HG02798 (cell line): ENCODE data around the gene PIK3CD.
"Not testable (repeated sequence)": the region's sequence is repeated elsewhere in the genome, so short reads cannot be mapped to it uniquely, and the experiment has no call there.

Source experiments
- ATAC-seq: cut with Tn5 transposase; IDR thresholded peaks from one replicate; pipeline ENCODE4 v1.9.1; 2021; ENCODE audit warnings: mild to moderate bottlenecking; ENCODE audit not compliant: unreplicated experiment, poor library complexity

The PIK3CD gene

GRCh38 chr1:9618909-9619679, 32.4 kb upstream of the PIK3CD start:
- ATAC-seq = no peak

GRCh38 chr1:9621032-9621431, 30.5 kb upstream of the PIK3CD start:
- ATAC-seq = no peak

GRCh38 chr1:9624081-9624480, 27.4 kb upstream of the PIK3CD start:
- ATAC-seq = no peak

DNA sequence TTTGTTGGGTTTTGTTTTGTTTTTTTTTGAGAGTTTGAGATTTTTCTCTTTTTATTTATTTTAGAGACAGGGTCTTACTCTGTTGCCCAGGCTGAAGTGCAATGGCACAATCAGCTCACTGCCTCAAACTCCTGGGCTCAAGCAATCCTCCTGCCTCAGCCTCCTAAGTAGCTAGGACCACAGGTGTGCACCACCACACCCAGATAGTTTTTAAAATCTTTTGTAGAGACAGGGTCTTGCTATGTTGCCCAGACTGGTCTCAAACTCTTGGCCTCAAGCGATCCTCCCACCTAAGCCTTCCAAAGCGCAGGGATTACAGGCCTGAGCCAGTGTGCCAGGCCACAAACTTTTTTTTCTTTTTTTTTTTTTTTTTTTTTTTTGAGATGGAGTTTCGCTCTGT, 26.5 kb upstream of the PIK3CD start:
- ATAC-seq = not testable (repeated sequence)

GRCh38 chr1:9626201-9626608, 25.3 kb upstream of the PIK3CD start:
- peak; percentile 55 for ATAC-seq

DNA sequence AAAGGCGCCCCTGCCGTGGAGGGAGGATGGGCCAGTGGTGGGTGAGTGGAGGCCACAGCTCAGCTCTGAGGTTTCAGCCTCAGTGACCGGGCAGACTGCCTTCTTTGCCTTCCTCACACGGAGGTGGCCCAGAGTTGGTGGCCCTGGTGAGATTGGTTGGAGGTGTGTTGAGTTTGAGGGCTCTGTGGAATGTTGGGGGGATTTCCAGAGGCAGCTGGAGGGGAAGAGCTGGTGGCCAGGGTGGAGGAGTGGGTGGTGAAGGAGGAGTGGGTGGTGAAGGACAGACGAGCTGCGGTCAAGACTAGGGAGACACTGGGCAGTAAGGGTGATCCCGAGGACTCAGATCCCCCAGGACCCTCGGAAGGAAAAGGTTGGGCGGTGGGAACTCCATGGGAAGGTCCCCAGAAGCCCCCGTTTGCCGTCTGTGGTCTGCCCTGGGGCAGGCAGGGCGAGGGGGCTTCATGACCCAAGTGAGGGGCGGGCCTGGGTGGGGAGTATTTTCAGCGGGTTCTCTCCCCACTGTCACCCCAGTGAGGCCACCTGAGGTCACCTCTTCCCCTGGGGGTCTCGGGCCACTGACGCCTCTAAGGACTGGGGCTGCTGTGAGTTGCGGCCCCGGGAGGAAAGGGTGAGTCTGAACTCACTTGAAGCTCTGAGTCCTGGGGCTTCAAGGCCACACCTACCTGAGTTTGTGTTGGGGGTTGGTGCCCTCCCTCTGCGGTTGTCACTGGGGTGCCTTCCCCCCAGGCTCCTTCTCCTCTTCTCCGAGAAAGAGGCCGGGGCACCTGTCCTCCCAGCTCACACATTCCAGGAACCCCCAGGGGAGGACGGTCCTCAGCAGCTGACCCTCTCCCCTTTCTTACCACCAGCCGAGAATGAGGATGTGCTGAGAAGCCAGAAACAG, 22.7 kb upstream of the PIK3CD start:
- no peak for ATAC-seq

DNA sequence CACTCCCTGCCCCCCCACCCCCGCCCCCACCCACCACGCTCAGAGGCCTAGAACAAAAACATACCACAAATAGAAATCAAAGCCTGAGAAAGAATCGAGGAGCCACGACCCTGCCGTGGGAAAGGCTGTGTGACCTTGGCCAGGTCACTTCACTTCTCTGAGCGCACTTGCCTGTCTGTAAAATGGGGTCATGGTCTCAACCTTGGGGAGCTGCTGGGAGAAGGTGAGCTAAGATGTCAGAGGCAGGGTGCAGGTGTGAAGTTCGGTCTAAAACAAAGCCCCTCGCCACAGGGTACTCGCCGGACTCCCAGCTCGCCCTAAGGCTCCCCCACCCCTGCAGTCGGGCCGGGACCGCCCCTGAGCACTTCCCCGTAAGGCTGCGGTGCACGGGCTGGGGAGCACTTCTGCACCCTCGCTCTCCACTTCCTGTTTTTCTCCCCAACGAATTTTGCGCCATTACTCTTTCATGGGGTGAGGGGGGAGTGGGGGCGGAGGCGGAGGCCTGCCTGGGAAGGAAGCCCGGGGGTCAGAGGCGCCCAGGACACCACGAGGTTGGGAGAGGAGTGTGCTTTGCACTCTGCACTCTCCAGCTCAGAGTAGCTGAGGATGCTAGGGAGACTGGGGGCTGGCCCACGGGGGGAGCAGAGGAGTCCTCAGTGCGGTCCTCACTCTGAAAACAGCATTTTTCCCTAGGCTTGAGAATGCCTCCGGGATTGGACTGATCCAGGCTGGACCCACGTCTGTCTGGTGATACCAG, 21.9 kb upstream of the PIK3CD start:
- no peak for ATAC-seq

GRCh38 chr1:9630331-9631111, 21.0 kb upstream of the PIK3CD start:
- no peak for ATAC-seq

- ATAC-seq = no peak
Observed at GRCh38 chr1:9631613-9632012, 19.9 kb upstream of the PIK3CD start.

DNA sequence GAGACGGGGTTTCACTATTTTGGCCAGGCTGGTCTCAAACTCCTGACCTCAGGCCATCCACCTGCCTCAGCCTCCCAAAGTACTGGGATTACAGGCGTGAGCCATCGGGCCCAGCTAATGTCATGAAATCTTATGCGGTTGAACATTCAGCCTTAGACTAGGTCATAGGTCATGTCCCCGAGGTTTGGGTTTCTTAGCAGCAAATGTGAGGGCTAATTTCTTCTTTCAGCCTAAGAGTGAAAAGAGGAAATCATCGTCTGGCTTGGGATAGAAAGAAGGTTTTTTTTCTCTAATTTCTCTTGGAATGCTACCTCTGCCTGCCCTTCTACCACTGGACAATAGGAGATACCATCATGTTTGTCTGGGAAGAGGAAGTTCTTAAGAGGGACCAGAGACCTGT, 18.0 kb upstream of the PIK3CD start:
- ATAC-seq = no peak

DNA sequence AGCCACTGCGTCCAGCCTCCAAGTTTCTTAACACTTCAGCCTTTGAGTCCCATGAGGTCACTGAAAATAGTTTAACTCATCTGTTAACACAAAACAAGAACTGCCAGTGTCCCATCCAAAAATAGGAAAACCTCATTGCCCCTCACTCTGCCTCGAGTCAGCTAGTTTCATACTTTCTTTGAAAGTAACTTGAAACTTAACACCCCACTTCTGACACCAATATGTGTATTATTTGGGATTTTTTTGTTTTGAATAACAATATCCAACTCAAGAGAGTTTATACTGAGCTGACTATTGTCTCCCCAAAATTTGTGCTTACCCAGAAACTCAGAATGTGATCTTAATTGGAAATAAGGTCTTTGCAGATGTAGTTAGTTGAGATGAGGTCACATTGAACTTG, 16.9 kb upstream of the PIK3CD start:
- ATAC-seq = no peak

DNA sequence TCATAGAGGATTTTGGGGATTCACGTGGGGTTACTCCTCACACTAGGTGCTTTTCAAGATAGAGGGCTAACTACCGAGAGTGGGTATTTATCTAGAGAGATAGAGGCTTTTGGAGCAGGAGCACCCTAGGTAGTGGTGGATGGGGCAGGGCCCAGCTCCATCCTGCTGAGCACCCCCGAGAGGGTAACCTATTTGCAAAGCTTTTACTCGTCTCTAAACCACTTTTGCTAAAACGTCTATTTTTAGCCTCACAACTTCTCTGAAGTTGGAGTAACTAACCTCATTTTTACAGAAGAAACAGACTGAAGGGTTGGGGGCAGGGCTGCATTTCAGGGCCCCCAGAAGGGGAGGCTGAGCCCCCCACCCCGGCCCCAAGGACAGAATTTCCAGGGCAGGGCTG, 12.3 kb upstream of the PIK3CD start:
- ATAC-seq = no peak

GRCh38 chr1:9643351-9644256, 7.9 kb upstream of the PIK3CD start:
- no peak for ATAC-seq

GRCh38 chr1:9646037-9646436, 5.5 kb upstream of the PIK3CD start:
- no peak for ATAC-seq

- no peak for ATAC-seq
Observed at GRCh38 chr1:9648171-9648570, 3.4 kb upstream of the PIK3CD start.

DNA sequence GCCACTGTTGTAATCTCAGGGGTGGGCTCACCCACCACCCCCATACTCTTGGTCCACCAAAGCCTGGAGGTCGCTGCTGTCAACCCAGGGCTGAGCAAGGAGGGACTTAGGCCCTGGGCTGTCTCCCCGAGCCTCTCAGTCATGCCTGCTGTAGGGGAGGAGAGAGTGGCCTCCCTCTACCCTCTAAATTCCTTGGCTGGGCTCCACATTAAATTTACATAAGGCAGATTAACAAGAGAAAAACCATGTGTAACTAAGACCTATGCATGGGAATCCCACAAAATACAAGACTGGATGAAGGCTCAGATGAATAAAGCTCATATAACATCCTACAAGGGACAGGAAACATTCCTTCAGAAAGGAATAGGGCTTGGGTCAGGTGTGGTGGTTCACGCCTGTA, 1.8 kb upstream of the PIK3CD start:
- no peak for ATAC-seq

- ATAC-seq = no peak
Observed at GRCh38 chr1:9651220-9651564, 339 bp upstream of the PIK3CD start.

GRCh38 chr1:9652379-9653209, 1.1 kb downstream of the PIK3CD start:
- peak; percentile 20 for ATAC-seq

DNA sequence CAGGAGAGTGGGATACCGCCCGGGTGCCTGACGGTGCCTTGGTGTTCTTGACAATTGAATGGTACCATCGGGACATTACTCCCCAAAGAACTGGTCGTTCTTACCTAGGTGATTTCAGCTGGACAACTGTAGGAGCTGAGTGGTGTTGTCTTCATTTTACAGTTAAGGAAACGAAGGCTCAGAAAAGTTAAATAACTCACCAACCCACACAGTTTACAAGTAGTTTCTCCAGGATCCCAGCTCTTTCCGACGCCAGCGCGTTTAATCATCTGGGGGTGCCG, 1.6 kb downstream of the PIK3CD start:
- ATAC-seq = no peak
